NT2/D1 (cell line): Measurements from ENCODE around the gene ARAP3.

ENCODE experiments used
- SUZ12 ChIP-seq: IDR thresholded peaks from 2 replicates; pipeline ENCODE4 v1.6.1; 2011; ENCODE audit not compliant: insufficient read length, insufficient read depth; ENCODE audit errors: extremely low read depth
- YY1 ChIP-seq: IDR thresholded peaks from 2 replicates; pipeline ENCODE4 v1.6.1; 2011; ENCODE audit not compliant: insufficient read length, insufficient read depth

GRCh38 chr5:141697586-141697985 lies 15.6 kb upstream of the ARAP3 start:
- TF ChIP-seq YY1 (no peak), SUZ12 (no peak)
